Liver (tissue), 3 donors: Measurements from ENCODE around the gene TXNRD2.

Source experiments
- GABPA ChIP-seq, 2 donors: IDR thresholded peaks in 1 of 2; conservative IDR thresholded peaks in 1 of 2; 2 replicates each; pipeline ENCODE4 v1.6.1; 2016; ENCODE audit warnings: antibody characterized with exemption in 2 of 2, mild to moderate bottlenecking in 1 of 2, moderate library complexity in 1 of 2
- REST ChIP-seq: IDR thresholded peaks from 2 replicates; pipeline ENCODE4 v1.6.1; 2016; ENCODE audit warnings: antibody characterized with exemption, mild to moderate bottlenecking
- SP1 ChIP-seq: IDR thresholded peaks from 2 replicates; pipeline ENCODE4 v1.6.1; 2018; ENCODE audit warnings: antibody characterized with exemption, mild to moderate bottlenecking
- TF ChIP-seq, protein P1 (sequence below): fragments of 150-350 bp; IDR thresholded peaks from 2 replicates; pipeline ENCODE4 v1.5.1; 2017; ENCODE audit warnings: improper control_type of control experiment, low read depth, low read length; ENCODE audit not compliant: missing input control
- TF ChIP-seq, protein P2 (sequence below): IDR thresholded peaks from 2 replicates; pipeline ENCODE4 v1.6.1; 2016; ENCODE audit warnings: antibody characterized with exemption
- donor health status: healthy.
- donor health status: healthy.

GRCh38 chr22:19855504-19856409, 85.9 kb downstream of the TXNRD2 start:
- TF ChIP-seq, protein P1, sequence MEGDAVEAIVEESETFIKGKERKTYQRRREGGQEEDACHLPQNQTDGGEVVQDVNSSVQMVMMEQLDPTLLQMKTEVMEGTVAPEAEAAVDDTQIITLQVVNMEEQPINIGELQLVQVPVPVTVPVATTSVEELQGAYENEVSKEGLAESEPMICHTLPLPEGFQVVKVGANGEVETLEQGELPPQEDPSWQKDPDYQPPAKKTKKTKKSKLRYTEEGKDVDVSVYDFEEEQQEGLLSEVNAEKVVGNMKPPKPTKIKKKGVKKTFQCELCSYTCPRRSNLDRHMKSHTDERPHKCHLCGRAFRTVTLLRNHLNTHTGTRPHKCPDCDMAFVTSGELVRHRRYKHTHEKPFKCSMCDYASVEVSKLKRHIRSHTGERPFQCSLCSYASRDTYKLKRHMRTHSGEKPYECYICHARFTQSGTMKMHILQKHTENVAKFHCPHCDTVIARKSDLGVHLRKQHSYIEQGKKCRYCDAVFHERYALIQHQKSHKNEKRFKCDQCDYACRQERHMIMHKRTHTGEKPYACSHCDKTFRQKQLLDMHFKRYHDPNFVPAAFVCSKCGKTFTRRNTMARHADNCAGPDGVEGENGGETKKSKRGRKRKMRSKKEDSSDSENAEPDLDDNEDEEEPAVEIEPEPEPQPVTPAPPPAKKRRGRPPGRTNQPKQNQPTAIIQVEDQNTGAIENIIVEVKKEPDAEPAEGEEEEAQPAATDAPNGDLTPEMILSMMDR: no peak
- peak; percentile 12 for TF ChIP-seq REST
- no peak for TF ChIP-seq GABPA (IDR thresholded peaks at IDR 0.05 in 1 of 2, conservative IDR thresholded peaks at IDR 0.05 in 1 of 2)
- peak; percentile 90 for TF ChIP-seq SP1
- TF ChIP-seq, protein P2, sequence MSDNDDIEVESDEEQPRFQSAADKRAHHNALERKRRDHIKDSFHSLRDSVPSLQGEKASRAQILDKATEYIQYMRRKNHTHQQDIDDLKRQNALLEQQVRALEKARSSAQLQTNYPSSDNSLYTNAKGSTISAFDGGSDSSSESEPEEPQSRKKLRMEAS: no peak
